Measurements from ENCODE around the gene LRP5. TPM values are rescaled to one million over a fixed set of nuclear protein-coding genes. Genes with fewer than 3 reads are reported as not detected.
A peak's percentile ranks its signal among the peaks of the same experiment; 100 is the strongest.

The LRP5 gene
- total and polyA plus RNA-seq, 5 donors from 2014 or later: 0.22 to 1.3 (median 0.79) TPM; not detected in 1

- H3K9me3 Mint-ChIP-seq: no peaks in the 10 kb centered on the region
- ATAC-seq (ENCODE audit: low read depth in 2 of 2) (no peak), DNase-seq (no peak)
- no peaks in the 10 kb centered on the region for H3K4me1 ChIP-seq (ENCODE audit: control insufficient read depth, insufficient read depth, low read length, poor library complexity, severe bottlenecking)
- H3K4me3 ChIP-seq (ENCODE audit: low read depth, low read length): no peak overlapping the region
- H3K4me3 Mint-ChIP-seq: no peak overlapping the region
- no peak overlapping the region for H3K27ac Mint-ChIP-seq
- H3K4me1 Mint-ChIP-seq: peaks cover 0 to 3% (median 0%) of the 10 kb centered on the region in 4 donors
- no peaks in the 10 kb centered on the region for H3K27me3 ChIP-seq (ENCODE audit: control insufficient read depth, insufficient read depth, low read length)
- no peaks in the 10 kb centered on the region for H3K27me3 Mint-ChIP-seq
- H3K36me3 ChIP-seq (ENCODE audit: control insufficient read depth, insufficient read depth, low read length): no peaks in the 10 kb centered on the region
- peaks cover 14% of the 10 kb centered on the region for H3K36me3 Mint-ChIP-seq
- H3K27ac ChIP-seq (ENCODE audit: insufficient read depth, low read length, poor library complexity, severe bottlenecking): no peak overlapping the region
- H3K9me3 ChIP-seq (ENCODE audit: control insufficient read depth in 2 of 2, low read length in 2 of 2): no peaks in the 10 kb centered on the region
Measured at GRCh38 chr11:68409748-68410344, 97.5 kb downstream of the LRP5 start.

- H3K27me3 Mint-ChIP-seq: no peaks in the 10 kb centered on the region
- ATAC-seq (ENCODE audit: low read depth in 2 of 2) (no peak), DNase-seq (no peak)
- H3K27me3 ChIP-seq (ENCODE audit: control insufficient read depth, insufficient read depth, low read length): no peaks in the 10 kb centered on the region
- no peak overlapping the region for H3K27ac ChIP-seq (ENCODE audit: insufficient read depth, low read length, poor library complexity, severe bottlenecking)
- H3K9me3 Mint-ChIP-seq: no peaks in the 10 kb centered on the region
- no peak overlapping the region for H3K4me3 Mint-ChIP-seq
- H3K4me1 Mint-ChIP-seq: peaks cover 0 to 3% (median 0%) of the 10 kb centered on the region in 4 donors
- H3K4me1 ChIP-seq (ENCODE audit: control insufficient read depth, insufficient read depth, low read length, poor library complexity, severe bottlenecking): no peaks in the 10 kb centered on the region
- no peaks in the 10 kb centered on the region for H3K9me3 ChIP-seq (ENCODE audit: control insufficient read depth in 2 of 2, low read length in 2 of 2)
- no peaks in the 10 kb centered on the region for H3K36me3 ChIP-seq (ENCODE audit: control insufficient read depth, insufficient read depth, low read length)
- H3K36me3 Mint-ChIP-seq: peaks cover 17% of the 10 kb centered on the region
- no peak overlapping the region for H3K27ac Mint-ChIP-seq
- no peak overlapping the region for H3K4me3 ChIP-seq (ENCODE audit: low read depth, low read length)
Measured at GRCh38 chr11:68411501-68411991, 99.2 kb downstream of the LRP5 start.

- H3K27me3 ChIP-seq (ENCODE audit: control insufficient read depth, insufficient read depth, low read length): no peaks in the 10 kb centered on the region
- ATAC-seq (ENCODE audit: low read depth in 2 of 2) (peak in 1 of 2 donors; percentile 33), DNase-seq (peak in 1 of 3 donors; percentile 46)
- Mint-ChIP-seq H3K36me3 (peaks cover 17% of the 10 kb centered on the region), H3K27me3 (no peaks in the 10 kb centered on the region), H3K4me3 (no peak overlapping the region), H3K9me3 (no peaks in the 10 kb centered on the region), H3K4me1 (peaks cover 0 to 6% (median 2%) of the 10 kb centered on the region in 4 donors), H3K27ac (no peak overlapping the region)
- H3K4me1 ChIP-seq (ENCODE audit: control insufficient read depth, insufficient read depth, low read length, poor library complexity, severe bottlenecking): no peaks in the 10 kb centered on the region
- no peaks in the 10 kb centered on the region for H3K9me3 ChIP-seq (ENCODE audit: control insufficient read depth in 2 of 2, low read length in 2 of 2)
- H3K4me3 ChIP-seq (ENCODE audit: low read depth, low read length): no peak overlapping the region
- H3K27ac ChIP-seq (ENCODE audit: insufficient read depth, low read length, poor library complexity, severe bottlenecking): no peak overlapping the region
- no peaks in the 10 kb centered on the region for H3K36me3 ChIP-seq (ENCODE audit: control insufficient read depth, insufficient read depth, low read length)
Measured at GRCh38 chr11:68412593-68413475, 100.4 kb downstream of the LRP5 start.

GRCh38 chr11:68413591-68413999 lies 101.2 kb downstream of the LRP5 start:
- peaks cover 16% of the 10 kb centered on the region for H3K36me3 Mint-ChIP-seq
- Histone ChIP-seq H3K9me3 (ENCODE audit: control insufficient read depth in 2 of 2, low read length in 2 of 2) (no peaks in the 10 kb centered on the region), H3K27ac (ENCODE audit: insufficient read depth, low read length, poor library complexity, severe bottlenecking) (no peak overlapping the region), H3K36me3 (ENCODE audit: control insufficient read depth, insufficient read depth, low read length) (no peaks in the 10 kb centered on the region), H3K4me1 (ENCODE audit: control insufficient read depth, insufficient read depth, low read length, poor library complexity, severe bottlenecking) (no peaks in the 10 kb centered on the region), H3K27me3 (ENCODE audit: control insufficient read depth, insufficient read depth, low read length) (no peaks in the 10 kb centered on the region), H3K4me3 (ENCODE audit: low read depth, low read length) (no peak overlapping the region)
- peak overlapping the region in 1 of 3 donors; percentile 65 for H3K27ac Mint-ChIP-seq
- no peaks in the 10 kb centered on the region for H3K27me3 Mint-ChIP-seq
- no peaks in the 10 kb centered on the region for H3K9me3 Mint-ChIP-seq
- DNase-seq (no peak), ATAC-seq (ENCODE audit: low read depth in 2 of 2) (no peak)
- no peak overlapping the region for H3K4me3 Mint-ChIP-seq
- H3K4me1 Mint-ChIP-seq: peaks cover 0 to 6% (median 2%) of the 10 kb centered on the region in 4 donors

DNA sequence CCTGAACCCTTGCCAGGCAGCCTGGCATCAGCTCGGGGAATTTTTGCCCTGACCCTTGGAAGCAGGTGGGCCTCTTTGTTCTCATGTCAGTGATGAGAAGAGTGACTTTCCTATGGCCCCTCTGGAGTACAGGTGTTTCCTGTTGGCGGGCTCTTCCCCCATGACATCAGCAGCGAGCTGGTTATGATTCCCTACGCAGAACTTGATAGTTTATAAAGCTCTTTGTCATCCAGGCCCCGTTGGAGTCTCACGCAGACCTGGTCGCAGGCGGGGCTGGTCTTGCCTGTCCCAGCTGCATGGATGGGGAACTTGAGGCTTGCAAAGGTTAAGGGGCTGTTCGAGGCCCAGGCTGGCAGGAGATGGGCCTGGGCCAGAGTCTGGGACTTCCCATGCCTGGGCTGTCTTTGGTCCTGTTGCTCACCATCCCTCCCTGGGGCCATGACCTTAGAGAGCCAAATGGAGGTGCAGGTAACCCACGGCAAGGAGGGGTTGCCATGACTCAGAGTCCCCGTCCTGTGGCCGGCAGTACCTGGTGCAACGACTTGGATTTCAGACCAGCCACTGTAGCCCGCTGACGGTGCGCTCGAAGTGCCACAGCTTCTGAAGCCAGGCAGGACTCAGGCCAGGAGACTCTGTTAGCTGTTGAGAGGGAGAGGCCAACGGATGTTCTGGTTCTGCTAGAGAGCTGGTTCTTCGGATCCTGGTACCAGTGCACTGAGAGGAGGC lies 102.3 kb downstream of the LRP5 start:
- Mint-ChIP-seq H3K27me3 (no peaks in the 10 kb centered on the region), H3K27ac (no peak overlapping the region), H3K4me1 (peaks cover 0 to 6% (median 2%) of the 10 kb centered on the region in 4 donors), H3K4me3 (no peak overlapping the region), H3K36me3 (peaks cover 16% of the 10 kb centered on the region), H3K9me3 (no peaks in the 10 kb centered on the region)
- ATAC-seq (ENCODE audit: low read depth in 2 of 2) (no peak), DNase-seq (no peak)
- Histone ChIP-seq H3K4me1 (ENCODE audit: control insufficient read depth, insufficient read depth, low read length, poor library complexity, severe bottlenecking) (no peaks in the 10 kb centered on the region), H3K27me3 (ENCODE audit: control insufficient read depth, insufficient read depth, low read length) (no peaks in the 10 kb centered on the region), H3K27ac (ENCODE audit: insufficient read depth, low read length, poor library complexity, severe bottlenecking) (no peak overlapping the region), H3K9me3 (ENCODE audit: control insufficient read depth in 2 of 2, low read length in 2 of 2) (no peaks in the 10 kb centered on the region), H3K36me3 (ENCODE audit: control insufficient read depth, insufficient read depth, low read length) (no peaks in the 10 kb centered on the region), H3K4me3 (ENCODE audit: low read depth, low read length) (no peak overlapping the region)

DNA sequence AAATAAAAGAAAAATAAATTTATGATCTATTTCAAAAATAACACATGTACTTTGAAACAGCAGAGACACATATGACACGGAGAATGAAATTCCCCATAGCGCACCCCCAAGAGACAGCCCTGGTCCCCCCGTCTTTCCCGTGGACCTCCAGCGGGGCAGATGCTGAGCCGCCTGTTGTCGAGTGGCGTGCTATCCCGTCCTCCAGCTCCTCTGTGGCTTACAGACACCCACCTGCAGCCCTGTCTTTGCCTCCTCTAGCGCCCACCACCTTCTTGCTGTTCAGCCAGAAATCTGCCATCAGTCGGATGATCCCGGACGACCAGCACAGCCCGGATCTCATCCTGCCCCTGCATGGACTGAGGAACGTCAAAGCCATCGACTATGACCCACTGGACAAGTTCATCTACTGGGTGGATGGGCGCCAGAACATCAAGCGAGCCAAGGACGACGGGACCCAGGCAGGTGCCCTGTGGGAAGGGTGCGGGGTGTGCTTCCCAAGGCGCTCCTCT lies 103.7 kb downstream of the LRP5 start:
- Mint-ChIP-seq H3K27ac (no peak overlapping the region), H3K4me3 (no peak overlapping the region), H3K9me3 (peaks cover 0 to 1% (median 0%) of the 10 kb centered on the region in 7 donors), H3K4me1 (peaks cover 0 to 6% (median 2%) of the 10 kb centered on the region in 4 donors), H3K27me3 (no peaks in the 10 kb centered on the region), H3K36me3 (peaks cover 16% of the 10 kb centered on the region)
- Histone ChIP-seq H3K9me3 (ENCODE audit: control insufficient read depth in 2 of 2, low read length in 2 of 2) (no peaks in the 10 kb centered on the region), H3K36me3 (ENCODE audit: control insufficient read depth, insufficient read depth, low read length) (no peaks in the 10 kb centered on the region), H3K27ac (ENCODE audit: insufficient read depth, low read length, poor library complexity, severe bottlenecking) (no peak overlapping the region), H3K27me3 (ENCODE audit: control insufficient read depth, insufficient read depth, low read length) (no peaks in the 10 kb centered on the region), H3K4me1 (ENCODE audit: control insufficient read depth, insufficient read depth, low read length, poor library complexity, severe bottlenecking) (no peaks in the 10 kb centered on the region), H3K4me3 (ENCODE audit: low read depth, low read length) (no peak overlapping the region)
- no peak for ATAC-seq (ENCODE audit: low read depth in 2 of 2)
- DNase-seq: no peak

GRCh38 chr11:68418648-68419047 lies 106.3 kb downstream of the LRP5 start:
- DNase-seq: no peak
- H3K27me3 ChIP-seq (ENCODE audit: control insufficient read depth, insufficient read depth, low read length): no peaks in the 10 kb centered on the region
- H3K9me3 ChIP-seq (ENCODE audit: control insufficient read depth in 2 of 2, low read length in 2 of 2): no peaks in the 10 kb centered on the region
- H3K27ac Mint-ChIP-seq: no peak overlapping the region
- H3K36me3 Mint-ChIP-seq: peaks cover 15% of the 10 kb centered on the region
- peaks cover 0 to 1% (median 0%) of the 10 kb centered on the region in 7 donors for H3K9me3 Mint-ChIP-seq
- H3K4me1 ChIP-seq (ENCODE audit: control insufficient read depth, insufficient read depth, low read length, poor library complexity, severe bottlenecking): no peaks in the 10 kb centered on the region
- no peak overlapping the region for H3K4me3 ChIP-seq (ENCODE audit: low read depth, low read length)
- no peak overlapping the region for H3K27ac ChIP-seq (ENCODE audit: insufficient read depth, low read length, poor library complexity, severe bottlenecking)
- no peak for ATAC-seq (ENCODE audit: low read depth in 2 of 2)
- no peaks in the 10 kb centered on the region for H3K36me3 ChIP-seq (ENCODE audit: control insufficient read depth, insufficient read depth, low read length)
- H3K4me3 Mint-ChIP-seq: no peak overlapping the region
- H3K27me3 Mint-ChIP-seq: no peaks in the 10 kb centered on the region
- peaks cover 0 to 4% (median 1%) of the 10 kb centered on the region in 4 donors for H3K4me1 Mint-ChIP-seq
